Measurements from ENCODE around the gene ZNF224. TPM values are rescaled to one million over a fixed set of nuclear protein-coding genes. Genes with fewer than 3 reads are reported as not detected.

The ZNF224 gene
- total and polyA plus RNA-seq, 10 of the 15 experiments (the other 5 are each of a cell fraction or from before 2014, with no cell fraction given), result 6.8 to 39.4 (median 17.2) TPM

GRCh38 chr19:44142059-44142433 is 47.9 kb downstream of the ZNF224 start:
- H3K27me3 ChIP-seq (replicated peaks in 1 of 2; ENCODE audit: control insufficient read depth in 2 of 2, insufficient read depth in 2 of 2, low read length in 1 of 2), result no peaks in the 10 kb centered on the region
- TF ChIP-seq, protein P1, sequence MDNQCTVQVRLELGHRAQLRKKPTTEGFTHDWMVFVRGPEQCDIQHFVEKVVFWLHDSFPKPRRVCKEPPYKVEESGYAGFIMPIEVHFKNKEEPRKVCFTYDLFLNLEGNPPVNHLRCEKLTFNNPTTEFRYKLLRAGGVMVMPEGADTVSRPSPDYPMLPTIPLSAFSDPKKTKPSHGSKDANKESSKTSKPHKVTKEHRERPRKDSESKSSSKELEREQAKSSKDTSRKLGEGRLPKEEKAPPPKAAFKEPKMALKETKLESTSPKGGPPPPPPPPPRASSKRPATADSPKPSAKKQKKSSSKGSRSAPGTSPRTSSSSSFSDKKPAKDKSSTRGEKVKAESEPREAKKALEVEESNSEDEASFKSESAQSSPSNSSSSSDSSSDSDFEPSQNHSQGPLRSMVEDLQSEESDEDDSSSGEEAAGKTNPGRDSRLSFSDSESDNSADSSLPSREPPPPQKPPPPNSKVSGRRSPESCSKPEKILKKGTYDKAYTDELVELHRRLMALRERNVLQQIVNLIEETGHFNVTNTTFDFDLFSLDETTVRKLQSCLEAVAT (IDR thresholded peaks at IDR 0.05), result peak; percentile 92
- TF ChIP-seq TARDBP (IDR thresholded peaks at IDR 0.05; ENCODE audit: borderline replicate concordance), result no peak
- SMC1A ChIA-PET (ENCODE audit: uncharacterized antibody, unreplicated experiment), result interaction anchor here (0.8 to 1.3 kb wide), 4 partner anchors 24 to 65 kb away, joined by 3 to 7 read pairs (median 3); no protein-coding TSS in a partner anchor
- RAD21 ChIA-PET (ENCODE audit: unreplicated experiment), result interaction anchor here (0.5 to 1.3 kb wide), 3 partner anchors 23 to 47 kb away, joined by 3 to 4 read pairs (median 3); partner anchors contain the start of gene ZNF226
- peak overlapping the region; percentile 73 for H3K9ac ChIP-seq (ENCODE audit: control insufficient read depth, insufficient read depth, low read length)
- 38% methylated on average over 13 of the region's 13 CpGs for WGBS (ENCODE audit: insufficient coverage, insufficient replicate concordance, low lambda C conversion rate, missing lambda C conversion rate)
- H4K20me1 ChIP-seq (ENCODE audit: control insufficient read depth, insufficient read depth), result no peaks in the 10 kb centered on the region
- no peak for FAIRE-seq
- peaks cover 10% of the 10 kb centered on the region for H3K79me2 ChIP-seq (ENCODE audit: control insufficient read depth, insufficient read depth, low read length)
- H3K36me3 ChIP-seq (ENCODE audit: control insufficient read depth in 2 of 2, insufficient read depth in 2 of 2, low read length in 1 of 2), result peaks cover 0 to 7% of the 10 kb centered on the region in 2 experiments; a peak in 1 of 4 replicates
- no peaks in the 10 kb centered on the region for H3K4me1 ChIP-seq (ENCODE audit: control insufficient read depth, insufficient read depth, low read length)
- peak overlapping the region; percentile 96 for H3K4me2 ChIP-seq (ENCODE audit: control insufficient read depth, insufficient read depth)
- H3K27ac ChIP-seq (ENCODE audit: control insufficient read depth, insufficient read depth), result peak overlapping the region; percentile 81
- no TSS peak for BruUV-seq (replicated peaks)
- CTCF ChIA-PET, result interaction anchor here (0.8 kb wide), 1 partner anchor 48 kb away, joined by 3 read pairs; the partner anchor contains the start of gene ZNF224
- ATAC-seq, result peak; percentile 35
- POLR2A ChIA-PET, result interaction anchor here (0.5 to 1.8 kb wide), 4 partner anchors 23 to 995 kb away, joined by 3 to 4 read pairs (median 4); partner anchors contain the start of gene ZNF226
- H3K4me3 ChIP-seq, result peak overlapping the region; percentile 83
- intact Hi-C loops (cut with micrococcal nuclease; ENCODE audit: unreplicated experiment) (no loop called here), in situ Hi-C loops (cut with MboI) (no loop called here)
- H3K9me3 ChIP-seq (replicated peaks; ENCODE audit: control insufficient read depth, insufficient read depth, low read length), result no peaks in the 10 kb centered on the region; the same call in 2 of the 3 replicates
- H2AFZ ChIP-seq (ENCODE audit: control insufficient read depth, low read depth, low read length), result peak overlapping the region; percentile 97
- DNase-seq (ENCODE audit: low read depth, low spot score), result no peak

- no peaks in the 10 kb centered on the region; the same call in 1 of the 3 replicates for H3K9me3 ChIP-seq (replicated peaks; ENCODE audit: control insufficient read depth, insufficient read depth, low read length)
- no peak overlapping the region for H3K9ac ChIP-seq (ENCODE audit: control insufficient read depth, insufficient read depth, low read length)
- TSS peak; percentile 44 for BruUV-seq (replicated peaks)
- intact Hi-C loops (cut with micrococcal nuclease; ENCODE audit: unreplicated experiment), result no loop called here
- RAD21 ChIA-PET (ENCODE audit: unreplicated experiment), result no interaction called here
- WGBS (ENCODE audit: insufficient coverage, insufficient replicate concordance, low lambda C conversion rate, missing lambda C conversion rate), result 93% methylated on average over 4 of the region's 4 CpGs
- H2AFZ ChIP-seq (ENCODE audit: control insufficient read depth, low read depth, low read length), result no peak overlapping the region
- H3K27me3 ChIP-seq (replicated peaks in 1 of 2; ENCODE audit: control insufficient read depth in 2 of 2, insufficient read depth in 2 of 2, low read length in 1 of 2), result no peaks in the 10 kb centered on the region
- H4K20me1 ChIP-seq (ENCODE audit: control insufficient read depth, insufficient read depth), result no peaks in the 10 kb centered on the region
- POLR2A ChIA-PET, result interaction anchor here (0.6 kb wide), 1 partner anchor 54 kb away, joined by 3 read pairs; no protein-coding TSS in a partner anchor
- DNase-seq (ENCODE audit: low read depth, low spot score), result no peak
- CTCF ChIA-PET, result interaction anchor here (0.6 kb wide), 1 partner anchor 61 kb away, joined by 3 read pairs; no protein-coding TSS in a partner anchor
- H3K27ac ChIP-seq (ENCODE audit: control insufficient read depth, insufficient read depth), result no peak overlapping the region
- H3K4me1 ChIP-seq (ENCODE audit: control insufficient read depth, insufficient read depth, low read length), result no peaks in the 10 kb centered on the region
- no peak for TF ChIP-seq TBL1XR1 (IDR thresholded peaks at IDR 0.05; ENCODE audit: low read depth, low read length)
- TF ChIP-seq TARDBP (IDR thresholded peaks at IDR 0.05; ENCODE audit: borderline replicate concordance), result no peak
- SMC1A ChIA-PET (ENCODE audit: uncharacterized antibody, unreplicated experiment), result interaction anchor here (0.7 kb wide), 1 partner anchor 15 kb away, joined by 3 read pairs; the partner anchor contains the start of gene ZNF226
- H3K4me3 ChIP-seq, result no peak overlapping the region
- no peak overlapping the region for H3K4me2 ChIP-seq (ENCODE audit: control insufficient read depth, insufficient read depth)
- ATAC-seq, result no peak
- H3K36me3 ChIP-seq (ENCODE audit: control insufficient read depth in 2 of 2, insufficient read depth in 2 of 2, low read length in 1 of 2), result peaks cover 0 to 18% of the 10 kb centered on the region in 2 experiments
- no peaks in the 10 kb centered on the region for H3K79me2 ChIP-seq (ENCODE audit: control insufficient read depth, insufficient read depth, low read length)
- in situ Hi-C loops (cut with MboI), result no loop called here
- no peak for FAIRE-seq
Observed at GRCh38 chr19:44149776-44150175, 55.6 kb downstream of the ZNF224 start.
